ENCODE results near the gene CAMK2D.

- TF ChIP-seq FOXP2 (optimal IDR thresholded peaks at IDR 0.05; ENCODE audit: borderline replicate concordance, extremely low read depth, extremely low read length, insufficient read depth): no peak
- no peak for TF ChIP-seq TAF1 (IDR thresholded peaks at IDR 0.05; ENCODE audit: borderline replicate concordance, insufficient read depth, low read length)
- TF ChIP-seq, protein P1, sequence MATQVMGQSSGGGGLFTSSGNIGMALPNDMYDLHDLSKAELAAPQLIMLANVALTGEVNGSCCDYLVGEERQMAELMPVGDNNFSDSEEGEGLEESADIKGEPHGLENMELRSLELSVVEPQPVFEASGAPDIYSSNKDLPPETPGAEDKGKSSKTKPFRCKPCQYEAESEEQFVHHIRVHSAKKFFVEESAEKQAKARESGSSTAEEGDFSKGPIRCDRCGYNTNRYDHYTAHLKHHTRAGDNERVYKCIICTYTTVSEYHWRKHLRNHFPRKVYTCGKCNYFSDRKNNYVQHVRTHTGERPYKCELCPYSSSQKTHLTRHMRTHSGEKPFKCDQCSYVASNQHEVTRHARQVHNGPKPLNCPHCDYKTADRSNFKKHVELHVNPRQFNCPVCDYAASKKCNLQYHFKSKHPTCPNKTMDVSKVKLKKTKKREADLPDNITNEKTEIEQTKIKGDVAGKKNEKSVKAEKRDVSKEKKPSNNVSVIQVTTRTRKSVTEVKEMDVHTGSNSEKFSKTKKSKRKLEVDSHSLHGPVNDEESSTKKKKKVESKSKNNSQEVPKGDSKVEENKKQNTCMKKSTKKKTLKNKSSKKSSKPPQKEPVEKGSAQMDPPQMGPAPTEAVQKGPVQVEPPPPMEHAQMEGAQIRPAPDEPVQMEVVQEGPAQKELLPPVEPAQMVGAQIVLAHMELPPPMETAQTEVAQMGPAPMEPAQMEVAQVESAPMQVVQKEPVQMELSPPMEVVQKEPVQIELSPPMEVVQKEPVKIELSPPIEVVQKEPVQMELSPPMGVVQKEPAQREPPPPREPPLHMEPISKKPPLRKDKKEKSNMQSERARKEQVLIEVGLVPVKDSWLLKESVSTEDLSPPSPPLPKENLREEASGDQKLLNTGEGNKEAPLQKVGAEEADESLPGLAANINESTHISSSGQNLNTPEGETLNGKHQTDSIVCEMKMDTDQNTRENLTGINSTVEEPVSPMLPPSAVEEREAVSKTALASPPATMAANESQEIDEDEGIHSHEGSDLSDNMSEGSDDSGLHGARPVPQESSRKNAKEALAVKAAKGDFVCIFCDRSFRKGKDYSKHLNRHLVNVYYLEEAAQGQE (IDR thresholded peaks at IDR 0.05; ENCODE audit: insufficient read depth in 1 of 2, low read depth in 2 of 2, low read length in 2 of 2): no peak
Observed at GRCh38 chr4:113610537-113610936, 151.0 kb downstream of the CAMK2D start.

All from PFSK-1 (cell line).